ENCODE results near the gene SLC34A1. TPM values are rescaled to one million over a fixed set of nuclear protein-coding genes. Genes with fewer than 3 reads are reported as not detected.

SLC34A1 gene
- total RNA-seq, 1 donor from 2014 or later: 0.16 TPM

- H3K9me3 Mint-ChIP-seq: no peaks in the 10 kb centered on the region
- no peak for TF ChIP-seq CTCF (conservative IDR thresholded peaks at IDR 0.05)
- no peaks in the 10 kb centered on the region for H3K27me3 Mint-ChIP-seq (ENCODE audit: low read depth)
- H3K36me3 Mint-ChIP-seq (ENCODE audit: low read depth): peaks cover 5% of the 10 kb centered on the region
- H3K27ac Mint-ChIP-seq (ENCODE audit: unreplicated experiment): no peak overlapping the region
- peaks cover under 1% of the 10 kb centered on the region for H3K4me1 Mint-ChIP-seq
- H3K4me3 Mint-ChIP-seq: no peak overlapping the region
- no peak for DNase-seq (ENCODE audit: low read depth, low spot score)
Observed at GRCh38 chr5:177434437-177434836, 50.2 kb downstream of the SLC34A1 start.

- H3K4me1 Mint-ChIP-seq: no peaks in the 10 kb centered on the region
- H3K27ac Mint-ChIP-seq (ENCODE audit: unreplicated experiment): no peak overlapping the region
- H3K4me3 Mint-ChIP-seq: no peak overlapping the region
- H3K9me3 Mint-ChIP-seq: no peaks in the 10 kb centered on the region
- no peak for DNase-seq (ENCODE audit: low read depth, low spot score)
- peaks cover 9% of the 10 kb centered on the region for H3K36me3 Mint-ChIP-seq (ENCODE audit: low read depth)
- H3K27me3 Mint-ChIP-seq (ENCODE audit: low read depth): no peaks in the 10 kb centered on the region
- TF ChIP-seq CTCF (conservative IDR thresholded peaks at IDR 0.05): no peak
Observed at GRCh38 chr5:177434942-177435738, 50.9 kb downstream of the SLC34A1 start.

GRCh38 chr5:177435847-177436536 lies 51.8 kb downstream of the SLC34A1 start:
- no peaks in the 10 kb centered on the region for H3K9me3 Mint-ChIP-seq
- H3K27me3 Mint-ChIP-seq (ENCODE audit: low read depth): no peaks in the 10 kb centered on the region
- H3K4me1 Mint-ChIP-seq: no peaks in the 10 kb centered on the region
- no peak overlapping the region for H3K27ac Mint-ChIP-seq (ENCODE audit: unreplicated experiment)
- peaks cover 9% of the 10 kb centered on the region for H3K36me3 Mint-ChIP-seq (ENCODE audit: low read depth)
- no peak for TF ChIP-seq CTCF (conservative IDR thresholded peaks at IDR 0.05)
- DNase-seq (ENCODE audit: low read depth, low spot score): no peak
- H3K4me3 Mint-ChIP-seq: no peak overlapping the region

GRCh38 chr5:177437623-177438022 lies 53.4 kb downstream of the SLC34A1 start:
- no peak for TF ChIP-seq CTCF (conservative IDR thresholded peaks at IDR 0.05)
- Mint-ChIP-seq H3K27ac (ENCODE audit: unreplicated experiment) (no peak overlapping the region), H3K36me3 (ENCODE audit: low read depth) (peaks cover 9% of the 10 kb centered on the region), H3K4me3 (peak overlapping the region; percentile 28), H3K9me3 (no peaks in the 10 kb centered on the region), H3K4me1 (peaks cover 4% of the 10 kb centered on the region), H3K27me3 (ENCODE audit: low read depth) (peaks cover 4% of the 10 kb centered on the region)
- DNase-seq (ENCODE audit: low read depth, low spot score): no peak

- Mint-ChIP-seq H3K27ac (ENCODE audit: unreplicated experiment) (no peak overlapping the region), H3K9me3 (no peaks in the 10 kb centered on the region), H3K27me3 (ENCODE audit: low read depth) (peaks cover 4% of the 10 kb centered on the region), H3K36me3 (ENCODE audit: low read depth) (peaks cover 9% of the 10 kb centered on the region), H3K4me1 (peaks cover 4% of the 10 kb centered on the region), H3K4me3 (peak overlapping the region; percentile 71)
- no peak for DNase-seq (ENCODE audit: low read depth, low spot score)
- TF ChIP-seq CTCF (conservative IDR thresholded peaks at IDR 0.05): no peak
Observed at GRCh38 chr5:177438468-177438867, 54.2 kb downstream of the SLC34A1 start.
